LNCaP clone FGC (cell line): ENCODE measurements around the gene MED10.

Experiments
- DNase-seq: peaks from one replicate; pipeline ENCODE4 v3.0.0-alpha.2; 2011; ENCODE audit warnings: low read depth
- H3K4me3 ChIP-seq: 2 replicates; pipeline ENCODE4 v1.5.1; 2011; ENCODE audit warnings: mild to moderate bottlenecking, low read depth, low read length, control low read depth
- CTCF ChIP-seq: IDR thresholded peaks from 2 replicates; pipeline ENCODE4 v1.5.1; 2012; ENCODE audit warnings: mild to moderate bottlenecking; ENCODE audit not compliant: control insufficient read depth, insufficient read depth; ENCODE audit errors: extremely low read depth

MED10 gene

GRCh38 chr5:6326776-6327175 lies 51.6 kb downstream of the MED10 start:
- no peak for TF ChIP-seq CTCF
- no peak overlapping the region for H3K4me3 ChIP-seq
- no peak for DNase-seq

GRCh38 chr5:6322163-6322713 lies 56.1 kb downstream of the MED10 start:
- H3K4me3 ChIP-seq, result no peak overlapping the region
- no peak for DNase-seq
- no peak for TF ChIP-seq CTCF
